ENCODE results near the gene LRP5.

Gene LRP5

GRCh38 chr11:68371171-68372041 is 59.0 kb downstream of the LRP5 start:
- no peak for DNase-seq (ENCODE audit: low spot score)

GRCh38 chr11:68372114-68372513 is 59.7 kb downstream of the LRP5 start:
- no peak for DNase-seq (ENCODE audit: low spot score)

GRCh38 chr11:68372625-68373024 is 60.2 kb downstream of the LRP5 start:
- DNase-seq (ENCODE audit: low spot score) = no peak

- no peak for DNase-seq (ENCODE audit: low spot score)
Measured at GRCh38 chr11:68373189-68373814, 60.9 kb downstream of the LRP5 start.

- no peak for DNase-seq (ENCODE audit: low spot score)
Measured at GRCh38 chr11:68373815-68374501, 61.6 kb downstream of the LRP5 start.

GRCh38 chr11:68374531-68374930 is 62.1 kb downstream of the LRP5 start:
- DNase-seq (ENCODE audit: low spot score) = no peak

GRCh38 chr11:68375337-68375736 is 62.9 kb downstream of the LRP5 start:
- no peak for DNase-seq (ENCODE audit: low spot score)

- no peak for DNase-seq (ENCODE audit: low spot score)
Measured at GRCh38 chr11:68375766-68376165, 63.4 kb downstream of the LRP5 start.

GRCh38 chr11:68377389-68377795 is 65.0 kb downstream of the LRP5 start:
- no peak for DNase-seq (ENCODE audit: low spot score)

GRCh38 chr11:68379206-68379605 is 66.8 kb downstream of the LRP5 start:
- DNase-seq (ENCODE audit: low spot score) = no peak

- no peak for DNase-seq (ENCODE audit: low spot score)
Measured at GRCh38 chr11:68380786-68381622, 68.6 kb downstream of the LRP5 start.

GRCh38 chr11:68381716-68382115 is 69.3 kb downstream of the LRP5 start:
- no peak for DNase-seq (ENCODE audit: low spot score)

GRCh38 chr11:68382358-68382998 is 70.1 kb downstream of the LRP5 start:
- no peak for DNase-seq (ENCODE audit: low spot score)

- no peak for DNase-seq (ENCODE audit: low spot score)
Measured at GRCh38 chr11:68383976-68384501, 71.6 kb downstream of the LRP5 start.

- DNase-seq (ENCODE audit: low spot score) = no peak
Measured at GRCh38 chr11:68384530-68385081, 72.2 kb downstream of the LRP5 start.

- no peak for DNase-seq (ENCODE audit: low spot score)
Measured at GRCh38 chr11:68385128-68385527, 72.7 kb downstream of the LRP5 start.

- no peak for DNase-seq (ENCODE audit: low spot score)
Measured at GRCh38 chr11:68386331-68386978, 74.1 kb downstream of the LRP5 start.

GRCh38 chr11:68387840-68388239 is 75.4 kb downstream of the LRP5 start:
- no peak for DNase-seq (ENCODE audit: low spot score)

- DNase-seq (ENCODE audit: low spot score) = no peak
Measured at GRCh38 chr11:68388595-68389198, 76.3 kb downstream of the LRP5 start.

GRCh38 chr11:68390315-68390714 is 77.9 kb downstream of the LRP5 start:
- DNase-seq (ENCODE audit: low spot score) = no peak
